ENCODE data around the gene HS2ST1.

DNA sequence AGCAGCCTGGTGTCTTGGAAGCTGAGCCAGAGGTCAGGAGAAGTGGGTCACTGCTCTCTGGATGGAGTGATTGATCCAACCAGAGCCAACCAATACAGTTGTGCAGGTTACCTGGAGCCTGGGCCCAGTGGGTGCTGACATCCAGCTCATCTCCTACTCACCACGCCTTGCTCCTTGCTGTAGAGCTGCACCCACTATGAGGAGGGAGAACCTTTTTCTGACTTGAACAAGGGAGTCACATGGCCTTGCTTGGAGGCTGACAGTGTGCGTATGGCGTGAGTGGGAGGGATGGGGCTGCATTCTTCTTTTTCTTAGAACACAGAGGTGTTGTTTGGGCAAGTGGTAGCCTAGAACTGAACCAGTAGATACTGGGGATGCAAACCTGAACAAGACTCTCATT, 213.1 kb downstream of the HS2ST1 start:
- TF ChIP-seq, protein P1, sequence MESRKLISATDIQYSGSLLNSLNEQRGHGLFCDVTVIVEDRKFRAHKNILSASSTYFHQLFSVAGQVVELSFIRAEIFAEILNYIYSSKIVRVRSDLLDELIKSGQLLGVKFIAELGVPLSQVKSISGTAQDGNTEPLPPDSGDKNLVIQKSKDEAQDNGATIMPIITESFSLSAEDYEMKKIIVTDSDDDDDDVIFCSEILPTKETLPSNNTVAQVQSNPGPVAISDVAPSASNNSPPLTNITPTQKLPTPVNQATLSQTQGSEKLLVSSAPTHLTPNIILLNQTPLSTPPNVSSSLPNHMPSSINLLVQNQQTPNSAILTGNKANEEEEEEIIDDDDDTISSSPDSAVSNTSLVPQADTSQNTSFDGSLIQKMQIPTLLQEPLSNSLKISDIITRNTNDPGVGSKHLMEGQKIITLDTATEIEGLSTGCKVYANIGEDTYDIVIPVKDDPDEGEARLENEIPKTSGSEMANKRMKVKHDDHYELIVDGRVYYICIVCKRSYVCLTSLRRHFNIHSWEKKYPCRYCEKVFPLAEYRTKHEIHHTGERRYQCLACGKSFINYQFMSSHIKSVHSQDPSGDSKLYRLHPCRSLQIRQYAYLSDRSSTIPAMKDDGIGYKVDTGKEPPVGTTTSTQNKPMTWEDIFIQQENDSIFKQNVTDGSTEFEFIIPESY (IDR thresholded peaks at IDR 0.05; ENCODE audit: extremely low read depth, insufficient replicate concordance, low read length), result no peak
- TF ChIP-seq EZH2phosphoT487 (IDR thresholded peaks at IDR 0.05; ENCODE audit: borderline replicate concordance) (no peak), TCF7L2 (IDR thresholded peaks at IDR 0.05; ENCODE audit: borderline replicate concordance, extremely low read depth, insufficient read depth, insufficient read length) (no peak), POLR2A (IDR thresholded peaks at IDR 0.05; ENCODE audit: borderline replicate concordance, extremely low read depth, insufficient read depth, insufficient read length) (no peak), POLR2AphosphoS5 (IDR thresholded peaks at IDR 0.05; ENCODE audit: low read depth, low read length) (no peak), FOSL1 (IDR thresholded peaks at IDR 0.05; ENCODE audit: low read depth) (no peak), JUND (IDR thresholded peaks at IDR 0.05) (no peak), ELF1 (IDR thresholded peaks at IDR 0.05; ENCODE audit: borderline replicate concordance, low read depth) (no peak), EZH2 (IDR thresholded peaks at IDR 0.05) (no peak)
- TF ChIP-seq, protein P2, sequence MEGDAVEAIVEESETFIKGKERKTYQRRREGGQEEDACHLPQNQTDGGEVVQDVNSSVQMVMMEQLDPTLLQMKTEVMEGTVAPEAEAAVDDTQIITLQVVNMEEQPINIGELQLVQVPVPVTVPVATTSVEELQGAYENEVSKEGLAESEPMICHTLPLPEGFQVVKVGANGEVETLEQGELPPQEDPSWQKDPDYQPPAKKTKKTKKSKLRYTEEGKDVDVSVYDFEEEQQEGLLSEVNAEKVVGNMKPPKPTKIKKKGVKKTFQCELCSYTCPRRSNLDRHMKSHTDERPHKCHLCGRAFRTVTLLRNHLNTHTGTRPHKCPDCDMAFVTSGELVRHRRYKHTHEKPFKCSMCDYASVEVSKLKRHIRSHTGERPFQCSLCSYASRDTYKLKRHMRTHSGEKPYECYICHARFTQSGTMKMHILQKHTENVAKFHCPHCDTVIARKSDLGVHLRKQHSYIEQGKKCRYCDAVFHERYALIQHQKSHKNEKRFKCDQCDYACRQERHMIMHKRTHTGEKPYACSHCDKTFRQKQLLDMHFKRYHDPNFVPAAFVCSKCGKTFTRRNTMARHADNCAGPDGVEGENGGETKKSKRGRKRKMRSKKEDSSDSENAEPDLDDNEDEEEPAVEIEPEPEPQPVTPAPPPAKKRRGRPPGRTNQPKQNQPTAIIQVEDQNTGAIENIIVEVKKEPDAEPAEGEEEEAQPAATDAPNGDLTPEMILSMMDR (IDR thresholded peaks at IDR 0.05 in 2 of 3, conservative IDR thresholded peaks at IDR 0.05 in 1 of 3; ENCODE audit: borderline replicate concordance in 1 of 3, insufficient read depth in 1 of 3, low read depth in 2 of 3, low read length in 2 of 3), result no peak

All from HCT116 (cell line).